Esophagus muscularis mucosa (tissue), 3 donors: ENCODE data around the gene RNFT2.

Experiments
- POLR2A ChIP-seq: fragments of 450-650 bp; IDR thresholded peaks from one replicate; pipeline ENCODE4 v1.6.1; 2017; ENCODE audit warnings: antibody characterized with exemption, moderate library complexity, mild to moderate bottlenecking, low read depth
- POLR2AphosphoS5 ChIP-seq, 2 donors: sonication (generic); formaldehyde crosslinking; IDR thresholded peaks; one replicate each; pipeline ENCODE4 v1.6.1; 2017; ENCODE audit warnings: antibody characterized with exemption in 2 of 2
- TF ChIP-seq, protein P1 (sequence below), 3 experiments: fragments of 200-600 bp in 2 of 3; fragments of 450-650 bp in 1 of 3; sonication (generic) in 2 of 3; IDR thresholded peaks; one replicate each; pipeline ENCODE4 v1.5.1; 2017 to 2019; ENCODE audit warnings: antibody characterized with exemption in 3 of 3, mild to moderate bottlenecking in 2 of 3, moderate library complexity in 1 of 3

DNA sequence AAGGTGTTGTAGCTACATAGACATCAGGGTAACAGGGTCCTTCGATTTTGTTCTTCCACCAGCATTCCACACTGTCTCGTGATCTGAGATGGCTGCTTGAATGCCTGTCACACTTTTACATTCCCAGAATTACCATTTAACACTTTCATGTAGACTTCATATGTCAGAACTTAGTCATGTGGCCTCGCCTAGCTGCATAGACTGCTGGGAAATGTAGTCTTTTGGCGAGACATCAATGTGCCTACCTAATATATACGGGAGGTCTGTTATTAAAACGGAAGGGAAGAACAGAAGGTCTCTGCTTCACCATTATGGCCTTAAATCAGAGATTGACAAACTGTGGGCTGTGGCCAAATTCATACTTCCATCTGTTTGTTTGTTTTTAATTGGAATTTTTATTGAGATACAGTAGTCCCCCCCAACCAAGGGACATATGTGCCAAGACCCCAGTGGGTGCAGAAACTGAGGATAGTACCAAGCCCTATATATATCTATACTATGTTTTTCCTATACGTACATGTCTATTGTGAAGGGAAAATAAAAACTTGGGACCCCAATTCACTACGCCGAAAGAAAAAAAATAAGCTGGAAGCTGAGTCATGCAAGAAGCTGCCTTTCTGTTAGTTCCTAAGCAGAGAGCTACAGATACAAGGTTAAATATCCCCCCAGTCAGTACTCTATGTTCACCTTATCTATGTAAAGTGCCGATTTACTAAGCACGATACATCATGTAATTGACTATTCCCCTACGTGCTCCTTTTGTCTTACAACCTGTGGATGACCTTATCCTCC is 154.4 kb downstream of the RNFT2 start:
- TF ChIP-seq POLR2AphosphoS5 (IDR thresholded peaks at IDR 0.05) (no peak), POLR2A (no peak)
- TF ChIP-seq, protein P1, sequence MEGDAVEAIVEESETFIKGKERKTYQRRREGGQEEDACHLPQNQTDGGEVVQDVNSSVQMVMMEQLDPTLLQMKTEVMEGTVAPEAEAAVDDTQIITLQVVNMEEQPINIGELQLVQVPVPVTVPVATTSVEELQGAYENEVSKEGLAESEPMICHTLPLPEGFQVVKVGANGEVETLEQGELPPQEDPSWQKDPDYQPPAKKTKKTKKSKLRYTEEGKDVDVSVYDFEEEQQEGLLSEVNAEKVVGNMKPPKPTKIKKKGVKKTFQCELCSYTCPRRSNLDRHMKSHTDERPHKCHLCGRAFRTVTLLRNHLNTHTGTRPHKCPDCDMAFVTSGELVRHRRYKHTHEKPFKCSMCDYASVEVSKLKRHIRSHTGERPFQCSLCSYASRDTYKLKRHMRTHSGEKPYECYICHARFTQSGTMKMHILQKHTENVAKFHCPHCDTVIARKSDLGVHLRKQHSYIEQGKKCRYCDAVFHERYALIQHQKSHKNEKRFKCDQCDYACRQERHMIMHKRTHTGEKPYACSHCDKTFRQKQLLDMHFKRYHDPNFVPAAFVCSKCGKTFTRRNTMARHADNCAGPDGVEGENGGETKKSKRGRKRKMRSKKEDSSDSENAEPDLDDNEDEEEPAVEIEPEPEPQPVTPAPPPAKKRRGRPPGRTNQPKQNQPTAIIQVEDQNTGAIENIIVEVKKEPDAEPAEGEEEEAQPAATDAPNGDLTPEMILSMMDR (IDR thresholded peaks at IDR 0.05), result no peak
